GM12878 (cell line): Measurements from ENCODE around the gene ARFIP1. TPM values are rescaled to one million over a fixed set of nuclear protein-coding genes. Genes with fewer than 3 reads are reported as not detected.

Experiments used
- ATAC-seq: fragments of 200-7000 bp; cut with Tn5 transposase; 3 replicates; pipeline ENCODE4 v1.9.1; 2020; ENCODE audit warnings: mild to moderate bottlenecking, moderate library complexity
- BruUV-seq: library from RNA; stranded (reverse); fragments of 400-500 nt; replicated peaks from 2 replicates; lab custom pipeline; 2021; lab: Mats Ljungman, UMichigan
- CTCF ChIA-PET: fragments of 300-600 bp; sonication (Branson Sonifier 250); formaldehyde crosslinking; extraction: SDS; loops from one replicate; lab custom pipeline; 2021; ENCODE audit warnings: inconsistent platforms; lab: Yijun Ruan, JAX
- POLR2A ChIA-PET: fragments of 350-600 bp; formaldehyde crosslinking; extraction: SDS; loops from one replicate; lab custom pipeline; 2021; ENCODE audit warnings: inconsistent platforms; lab: Charles Lee
- RAD21 ChIA-PET: fragments of 300-600 bp; sonication (Branson Sonifier 250); formaldehyde crosslinking; loops from one replicate; lab custom pipeline; 2023; ENCODE audit warnings: antibody characterized with exemption; ENCODE audit not compliant: unreplicated experiment; lab: Charles Lee
- SMC1A ChIA-PET: fragments of 300-600 bp; sonication (Branson Sonifier 250); formaldehyde crosslinking; loops from one replicate; lab custom pipeline; 2023; ENCODE audit not compliant: unreplicated experiment, uncharacterized antibody; lab: Charles Lee
- DNase-seq: peaks from one replicate; pipeline ENCODE4 v3.0.0-alpha.2; 2011; ENCODE audit warnings: low read depth, low spot score
- FAIRE-seq: peaks from 3 replicates; lab custom pipeline; 2011; peaks lifted over from hg19 to GRCh38; lab: Jason Lieb, UNC
- H2AFZ ChIP-seq: 2 replicates; pipeline ENCODE4 v1.6.0; 2011; ENCODE audit warnings: low read depth, low read length, control low read depth; ENCODE audit not compliant: control insufficient read depth
- H3K27ac ChIP-seq: 2 replicates; pipeline ENCODE4 v1.5.1; 2011; ENCODE audit warnings: control low read depth; ENCODE audit not compliant: control insufficient read depth, insufficient read depth
- H3K27me3 ChIP-seq, 2 experiments: replicated peaks in 1 of 2; 2 replicates each; pipeline versions ENCODE4 v1.6.0 to v1.6.1; 2011; ENCODE audit warnings: low read length in 1 of 2; ENCODE audit not compliant: control insufficient read depth in 2 of 2, insufficient read depth in 2 of 2
- H3K36me3 ChIP-seq, 2 experiments: 2 replicates each; pipeline ENCODE4 v1.5.1; 2011; ENCODE audit warnings: low read length in 1 of 2; ENCODE audit not compliant: control insufficient read depth in 2 of 2, insufficient read depth in 2 of 2
- H3K4me1 ChIP-seq: 2 replicates; pipeline ENCODE4 v1.6.1; 2011; ENCODE audit warnings: mild to moderate bottlenecking, low read length, moderate library complexity, mixed read lengths; ENCODE audit not compliant: control insufficient read depth, insufficient read depth
- H3K4me2 ChIP-seq: 2 replicates; pipeline ENCODE4 v1.6.0; 2011; ENCODE audit warnings: control low read depth; ENCODE audit not compliant: control insufficient read depth, insufficient read depth
- H3K4me3 ChIP-seq: fragments of 200-600 bp; sonication (generic); 2 replicates; pipeline ENCODE4 v1.5.1; 2016
- H3K79me2 ChIP-seq: 2 replicates; pipeline ENCODE4 v1.6.0; 2011; ENCODE audit warnings: low read length; ENCODE audit not compliant: control insufficient read depth, insufficient read depth
- H3K9ac ChIP-seq: 2 replicates; pipeline ENCODE4 v1.8.0; 2011; ENCODE audit warnings: low read length, control low read depth, mixed read lengths; ENCODE audit not compliant: control insufficient read depth, insufficient read depth
- H3K9me3 ChIP-seq: replicated peaks from 3 replicates; pipeline ENCODE4 v1.5.1; 2011; ENCODE audit warnings: mild to moderate bottlenecking, low read length; ENCODE audit not compliant: control insufficient read depth, insufficient read depth
- H4K20me1 ChIP-seq: 2 replicates; pipeline ENCODE4 v1.6.0; 2011; ENCODE audit not compliant: control insufficient read depth, insufficient read depth
- ASH2L ChIP-seq: fragments of 300-600, 200-600 bp; sonication (generic); IDR thresholded peaks from 2 replicates; pipeline ENCODE4 v1.6.1; 2017; ENCODE audit warnings: low read depth, mild to moderate bottlenecking, borderline replicate concordance
- BMI1 ChIP-seq: fragments of 450-650 bp; IDR thresholded peaks from 2 replicates; pipeline ENCODE4 v1.6.1; 2016; ENCODE audit warnings: mild to moderate bottlenecking, moderate library complexity, borderline replicate concordance
- DPF2 ChIP-seq: fragments of 450-650 bp; IDR thresholded peaks from 2 replicates; pipeline ENCODE4 v1.6.1; 2017; ENCODE audit warnings: mild to moderate bottlenecking
- MXI1 ChIP-seq: fragments of 150-350 bp; IDR thresholded peaks from 2 replicates; pipeline ENCODE4 v1.6.1; 2011; ENCODE audit warnings: low read depth, mild to moderate bottlenecking, inconsistent platforms, low read length, improper control_type of control experiment
- NFIC ChIP-seq: IDR thresholded peaks from 2 replicates; pipeline ENCODE4 v1.6.1; 2012; ENCODE audit warnings: low read depth, mild to moderate bottlenecking, inconsistent platforms, low read length, moderate library complexity
- RELB ChIP-seq: fragments of 450-650 bp; IDR thresholded peaks from 2 replicates; pipeline ENCODE4 v1.6.1; 2017; ENCODE audit warnings: low read depth, mild to moderate bottlenecking, moderate library complexity
- SMARCA5 ChIP-seq: fragments of 450-650 bp; IDR thresholded peaks from 2 replicates; pipeline ENCODE4 v1.6.1; 2017; ENCODE audit warnings: mild to moderate bottlenecking
- WGBS: methylation state at CpG from one replicate; pipeline ENCODE4 v1.1.6; 2016; ENCODE audit warnings: low lambda C conversion rate; ENCODE audit not compliant: insufficient replicate concordance, insufficient coverage; ENCODE audit errors: missing lambda C conversion rate; 5-methylcytosine and 5-hydroxymethylcytosine counted together
- in situ Hi-C: fragments of 300-500 bp; cut with MboI; formaldehyde crosslinking; loops from 9 replicates; pipeline ENCODE4 v1.14.3; 2018; ENCODE audit warnings: mixed read lengths
- intact Hi-C: fragments of 100-400 bp; cut with micrococcal nuclease; formaldehyde crosslinking; loops from one replicate; pipeline ENCODE4 v1.14.2; 2022; ENCODE audit not compliant: unreplicated experiment
- polyA plus RNA-seq, 11 experiments: library from polyadenylated mRNA; depleted of rRNA in 4 of 11; unstranded in 6 of 11; stranded (reverse) in 5 of 11; fragments of >200 nt; fragmentation: Nextera tagmentation in 4 of 11; fragmentation: Illumina TruSeq in 1 of 11; extraction: Ambion mirVana in 4 of 11; extraction: Trizol in 1 of 11; gene quantifications; 1 replicate in 1 of 11; 2 replicates in 10 of 11; pipeline versions ENCODE4 v1.2.1 to v1.2.3, GENCODE V29; 2011 to 2016; ENCODE audit warnings: inconsistent platforms in 2 of 11, missing spikeins in 2 of 11, low read depth in 1 of 11
- total RNA-seq, 4 experiments: library from RNA; depleted of rRNA in 3 of 4; stranded (reverse); fragments of >200 nt in 3 of 4; fragmentation: Illumina TruSeq in 1 of 4; extraction: Trizol in 1 of 4; gene quantifications; 2 replicates each; pipeline versions ENCODE4 v1.2.1 to v1.2.3, GENCODE V29; 2013 to 2021

The ARFIP1 gene
- total and polyA plus RNA-seq, 10 of the 15 experiments (the other 5 are each of a cell fraction or from before 2014, with no cell fraction given) = 9.5 to 21.7 (median 15.4) TPM

GRCh38 chr4:152936446-152937335 is 156.9 kb downstream of the ARFIP1 start:
- DNase-seq = no peak
- H3K9me3 ChIP-seq = no peaks in the 10 kb centered on the region; the same call in 2 of the 3 replicates
- no peak overlapping the region for H3K27ac ChIP-seq
- peak overlapping the region; percentile 94 for H3K4me2 ChIP-seq
- H3K9ac ChIP-seq = no peak overlapping the region; the same call in 1 of the 2 replicates
- H3K27me3 ChIP-seq = peaks cover 11 to 20% of the 10 kb centered on the region in 2 experiments
- no peak for FAIRE-seq
- BruUV-seq = no TSS peak
- H2AFZ ChIP-seq = no peak overlapping the region; the same call in 1 of the 2 replicates
- H3K4me1 ChIP-seq = peaks cover 10% of the 10 kb centered on the region
- no peaks in the 10 kb centered on the region for H3K79me2 ChIP-seq
- CTCF ChIA-PET = no interaction called here
- RAD21 ChIA-PET = no interaction called here
- 0 out of 2 replicates have a peak, but pooled peaks cover 3% of the 10 kb centered on the region for H4K20me1 ChIP-seq
- no peaks in the 10 kb centered on the region for H3K36me3 ChIP-seq
- POLR2A ChIA-PET = no interaction called here
- in situ Hi-C loops (no loop called here), intact Hi-C loops (no loop called here)
- H3K4me3 ChIP-seq = peak overlapping the region; percentile 74
- TF ChIP-seq ASH2L = no peak
- TF ChIP-seq BMI1 = 0 out of 2 replicates have a peak, but pooled peaks have one; percentile 25
- 1% methylated on average over 62 of the region's 93 CpGs for WGBS
- peak; percentile 60 for ATAC-seq
- SMC1A ChIA-PET = no interaction called here

GRCh38 chr4:152937336-152938236 is 157.8 kb downstream of the ARFIP1 start:
- H3K4me3 ChIP-seq = peak overlapping the region; percentile 74
- peaks cover 11 to 20% of the 10 kb centered on the region in 2 experiments for H3K27me3 ChIP-seq
- RAD21 ChIA-PET = no interaction called here
- DNase-seq (no peak), ATAC-seq (peak; percentile 62), FAIRE-seq (no peak)
- no peaks in the 10 kb centered on the region for H3K79me2 ChIP-seq
- under 1% methylated on average over 38 of the region's 91 CpGs for WGBS
- H3K9me3 ChIP-seq = no peaks in the 10 kb centered on the region; the same call in 2 of the 3 replicates
- no peak overlapping the region for H3K27ac ChIP-seq
- BruUV-seq = no TSS peak
- SMC1A ChIA-PET = no interaction called here
- POLR2A ChIA-PET = no interaction called here
- no peak overlapping the region; the same call in 1 of the 2 replicates for H3K9ac ChIP-seq
- H3K36me3 ChIP-seq = no peaks in the 10 kb centered on the region
- peaks cover 10% of the 10 kb centered on the region for H3K4me1 ChIP-seq
- H4K20me1 ChIP-seq = 0 out of 2 replicates have a peak, but pooled peaks cover 3% of the 10 kb centered on the region
- H2AFZ ChIP-seq = no peak overlapping the region; the same call in 1 of the 2 replicates
- TF ChIP-seq NFIC (no peak), SMARCA5 (no peak), DPF2 (peak; percentile 24; the same call in 1 of the 2 replicates), RELB (no peak), MXI1 (no peak)
- in situ Hi-C loops (no loop called here), intact Hi-C loops (no loop called here)
- H3K4me2 ChIP-seq = peak overlapping the region; percentile 94
- CTCF ChIA-PET = no interaction called here
